Stromal cell of bone marrow (primary cell): ENCODE measurements around the gene NUPR2.
"Not testable (repeated sequence)": the region's sequence is repeated elsewhere in the genome, so short reads cannot be mapped to it uniquely, and the experiment has no call there.

Experiments
- DNase-seq: peaks from one replicate; pipeline ENCODE4 v3.0.0-alpha.2; 2012; ENCODE audit warnings: low read depth

The NUPR2 gene

GRCh38 chr7:56086761-56087160 is 29.5 kb downstream of the NUPR2 start:
- no peak for DNase-seq

DNA sequence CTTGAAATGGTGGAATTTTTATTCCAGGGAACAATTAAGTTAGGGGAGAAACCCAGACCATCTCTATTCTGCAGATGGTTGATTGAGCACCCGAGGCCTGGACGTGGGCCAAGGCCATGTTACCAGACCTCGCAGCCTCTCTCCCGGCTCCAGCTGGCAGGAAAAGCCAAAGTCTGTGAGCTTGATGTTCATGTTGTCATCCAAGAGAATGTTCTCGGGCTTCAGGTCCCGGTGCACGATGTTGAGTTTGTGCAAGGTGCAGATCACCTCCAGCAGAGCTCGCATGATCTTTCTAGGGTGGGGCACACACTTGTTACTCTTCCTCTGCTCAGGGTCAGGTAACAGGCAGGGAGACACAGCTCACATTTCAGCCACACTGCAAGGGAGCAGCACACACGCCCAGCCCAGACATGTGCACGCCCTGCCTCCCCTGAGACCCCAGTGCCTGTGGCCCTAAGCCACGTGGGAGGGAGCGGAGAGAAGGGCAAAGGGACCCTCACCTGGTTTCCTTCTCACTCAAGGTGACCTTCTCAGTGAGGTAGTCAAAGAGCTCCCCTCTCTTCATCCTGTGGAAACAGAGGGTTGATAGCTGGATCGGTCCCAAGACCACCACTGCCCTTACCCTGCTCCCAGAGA is 32.9 kb downstream of the NUPR2 start:
- no peak for DNase-seq

- no peak for DNase-seq
Observed at GRCh38 chr7:56081626-56082340, 34.4 kb downstream of the NUPR2 start.

DNA sequence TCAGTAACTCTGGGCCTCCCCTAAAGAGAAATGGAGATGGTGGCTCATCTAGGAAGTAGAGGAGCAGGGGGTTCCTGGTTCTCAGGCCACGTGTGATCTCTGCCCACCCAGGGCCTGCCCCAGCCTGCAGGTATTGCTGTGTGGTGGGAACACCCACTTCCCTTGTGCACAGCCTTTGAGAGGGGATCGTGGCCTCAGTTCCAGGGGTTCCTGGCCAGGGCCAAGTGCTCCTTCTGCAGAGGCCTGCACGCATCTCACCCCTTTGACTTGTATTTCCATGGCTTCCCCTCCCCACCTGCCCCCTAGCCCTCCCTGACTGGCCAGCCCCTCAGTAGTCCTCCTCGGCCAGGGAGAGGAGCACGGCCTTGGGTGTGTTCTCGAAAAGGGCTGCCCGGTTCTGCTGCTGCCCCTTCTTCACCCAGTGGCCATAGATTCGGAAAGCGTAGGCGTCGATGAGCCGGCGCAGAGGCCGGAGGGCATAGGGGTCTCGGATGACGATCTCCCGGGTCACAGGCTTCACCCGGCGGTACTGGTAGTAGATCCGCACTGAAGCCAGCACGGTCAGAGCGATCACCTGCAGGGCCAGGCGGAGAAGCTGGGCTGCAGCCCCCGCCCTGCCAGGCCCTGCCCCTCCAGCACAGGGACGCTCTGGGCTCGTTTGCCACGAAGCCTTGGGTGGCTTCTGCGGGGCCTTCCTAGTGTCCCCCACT is 35.3 kb downstream of the NUPR2 start:
- DNase-seq, result not testable (repeated sequence)

DNA sequence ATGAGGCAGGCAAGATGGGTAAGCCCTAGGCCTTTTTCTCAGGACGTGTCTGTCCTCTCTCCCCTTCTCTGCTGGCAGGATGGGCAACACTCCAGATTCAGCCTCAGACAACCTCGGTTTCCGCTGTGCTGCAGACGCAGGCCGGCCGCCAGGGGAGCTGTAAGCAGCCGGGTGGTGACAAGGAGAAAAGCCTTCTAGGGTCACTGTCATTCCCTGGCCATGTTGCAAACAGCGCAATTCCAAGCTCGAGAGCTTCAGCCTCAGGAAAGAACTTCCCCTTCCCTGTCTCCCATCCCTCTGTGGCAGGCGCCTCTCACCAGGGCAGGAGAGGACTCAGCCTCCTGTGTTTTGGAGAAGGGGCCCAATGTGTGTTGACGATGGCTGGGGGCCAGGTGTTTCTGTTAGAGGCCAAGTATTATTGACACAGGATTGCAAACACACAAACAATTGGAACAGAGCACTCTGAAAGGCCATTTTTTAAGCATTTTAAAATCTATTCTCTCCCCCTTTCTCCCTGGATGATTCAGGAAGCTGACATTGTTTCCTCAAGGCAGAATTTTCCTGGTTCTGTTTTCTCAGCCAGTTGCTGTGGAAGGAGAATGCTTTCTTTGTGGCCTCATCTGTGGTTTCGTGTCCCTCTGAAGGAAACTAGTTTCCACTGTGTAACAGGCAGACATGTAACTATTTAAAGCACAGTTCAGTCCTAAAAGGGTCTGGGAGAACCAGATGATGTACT is 36.6 kb downstream of the NUPR2 start:
- DNase-seq, result peak; percentile 65

DNA sequence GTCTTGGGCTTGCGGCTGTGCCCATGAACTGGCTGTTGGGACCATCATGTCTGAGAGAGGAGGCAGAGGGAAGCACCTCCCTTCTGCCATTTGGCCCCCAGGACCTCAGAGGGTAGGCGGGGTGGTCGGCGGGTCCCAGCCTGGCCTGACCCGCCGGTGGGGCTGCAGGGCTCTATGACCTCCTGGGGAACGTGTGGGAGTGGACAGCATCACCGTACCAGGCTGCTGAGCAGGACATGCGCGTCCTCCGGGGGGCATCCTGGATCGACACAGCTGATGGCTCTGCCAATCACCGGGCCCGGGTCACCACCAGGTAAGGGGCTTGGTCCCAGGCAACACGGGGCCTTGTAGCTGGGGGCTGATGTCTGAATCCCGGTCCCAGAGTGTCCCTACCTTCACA is 38.0 kb downstream of the NUPR2 start:
- no peak for DNase-seq

GRCh38 chr7:56077681-56078080 is 38.5 kb downstream of the NUPR2 start:
- no peak for DNase-seq

DNA sequence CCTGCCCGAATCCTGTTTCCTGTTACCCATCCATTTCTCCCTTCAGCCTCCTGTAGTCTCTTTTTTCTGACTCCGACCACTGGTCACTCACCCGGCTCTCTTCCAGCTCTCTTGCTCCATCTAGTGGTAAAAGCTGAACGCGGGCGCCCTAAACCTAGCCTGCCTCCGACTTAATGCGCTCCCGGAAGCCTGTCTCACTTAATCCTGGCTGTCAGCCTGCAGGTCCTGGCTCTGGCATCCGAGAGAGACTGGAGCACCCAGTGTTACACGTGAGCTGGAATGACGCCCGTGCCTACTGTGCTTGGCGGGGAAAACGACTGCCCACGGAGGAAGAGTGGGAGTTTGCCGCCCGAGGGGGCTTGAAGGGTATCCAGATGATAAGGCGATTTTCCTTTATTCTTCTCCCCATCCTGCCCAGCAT is 41.8 kb downstream of the NUPR2 start:
- DNase-seq, result peak; percentile 70

DNA sequence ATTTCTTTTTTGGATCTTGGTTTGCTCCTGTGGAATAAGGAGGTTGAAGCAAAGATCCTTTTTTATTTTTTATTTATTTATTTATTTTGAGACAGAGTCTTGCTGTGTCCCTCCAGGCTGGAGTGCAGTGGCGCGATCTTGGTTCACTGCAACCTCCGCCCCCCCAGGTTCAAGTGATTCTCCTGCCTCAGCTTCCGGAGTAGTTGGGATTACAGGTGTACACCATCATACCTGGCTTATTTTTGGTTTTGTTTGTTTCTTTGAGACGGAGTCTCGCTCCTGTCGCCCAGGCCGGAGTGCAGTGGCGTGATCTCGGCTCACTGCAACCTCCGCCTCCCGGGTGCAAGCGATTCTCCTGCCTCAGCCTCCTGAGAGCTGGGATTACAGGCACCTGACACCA is 49.8 kb downstream of the NUPR2 start:
- not testable (repeated sequence) for DNase-seq
